HG02973 (cell line): ENCODE measurements around the gene FOLR1.

Experiments used
- ATAC-seq: cut with Tn5 transposase; IDR thresholded peaks from one replicate; pipeline ENCODE4 v1.9.1; 2021; ENCODE audit warnings: moderate library complexity; ENCODE audit not compliant: unreplicated experiment

FOLR1 gene

DNA sequence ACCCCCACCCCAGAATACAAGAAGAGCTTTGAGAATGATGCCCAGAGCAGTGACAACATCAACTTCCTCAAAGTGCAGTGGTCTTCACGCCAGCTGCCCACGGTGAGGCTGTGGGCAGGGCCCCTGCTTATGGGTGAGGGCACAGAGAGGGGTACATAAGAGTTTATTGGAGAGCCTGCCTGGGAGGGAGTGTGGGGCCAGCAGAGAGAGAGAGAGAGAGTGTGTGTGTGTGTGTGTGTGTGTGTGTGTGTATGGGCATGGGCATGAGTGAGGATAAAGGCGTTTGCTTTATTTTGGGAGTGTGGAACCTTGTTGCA, 42.5 kb downstream of the FOLR1 start:
- ATAC-seq: no peak

DNA sequence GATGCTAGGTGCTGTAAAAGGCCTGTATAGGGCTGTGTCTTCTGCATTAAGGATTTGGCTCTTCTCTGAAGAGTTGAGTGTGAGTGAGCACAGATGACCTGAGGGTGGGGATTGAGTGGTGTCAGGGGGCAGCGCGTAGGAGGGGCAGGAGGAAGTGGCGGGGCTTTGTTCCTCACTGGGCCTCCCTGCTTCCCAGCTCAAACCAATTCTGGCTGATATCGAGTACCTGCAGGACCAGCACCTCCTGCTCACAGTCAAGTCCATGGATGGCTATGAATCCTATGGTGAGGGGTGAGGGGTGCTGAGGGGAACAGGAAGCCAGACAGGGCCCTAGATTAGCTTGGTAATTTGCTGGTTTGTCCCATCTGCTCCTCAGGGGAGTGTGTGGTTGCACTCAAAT, 43.0 kb downstream of the FOLR1 start:
- ATAC-seq: no peak

- ATAC-seq: no peak
Measured at GRCh38 chr11:72235351-72236057, 43.6 kb downstream of the FOLR1 start.

GRCh38 chr11:72236083-72236697, 44.2 kb downstream of the FOLR1 start:
- no peak for ATAC-seq

- no peak for ATAC-seq
Measured at GRCh38 chr11:72236774-72237111, 44.8 kb downstream of the FOLR1 start.

- no peak for ATAC-seq
Measured at GRCh38 chr11:72237112-72237931, 45.4 kb downstream of the FOLR1 start.

GRCh38 chr11:72238040-72238450, 46.1 kb downstream of the FOLR1 start:
- no peak for ATAC-seq

- ATAC-seq: no peak
Measured at GRCh38 chr11:72238492-72239312, 46.8 kb downstream of the FOLR1 start.

- no peak for ATAC-seq
Measured at GRCh38 chr11:72239313-72239848, 47.4 kb downstream of the FOLR1 start.

GRCh38 chr11:72239849-72240460, 48.0 kb downstream of the FOLR1 start:
- no peak for ATAC-seq

GRCh38 chr11:72240461-72241290, 48.7 kb downstream of the FOLR1 start:
- no peak for ATAC-seq

DNA sequence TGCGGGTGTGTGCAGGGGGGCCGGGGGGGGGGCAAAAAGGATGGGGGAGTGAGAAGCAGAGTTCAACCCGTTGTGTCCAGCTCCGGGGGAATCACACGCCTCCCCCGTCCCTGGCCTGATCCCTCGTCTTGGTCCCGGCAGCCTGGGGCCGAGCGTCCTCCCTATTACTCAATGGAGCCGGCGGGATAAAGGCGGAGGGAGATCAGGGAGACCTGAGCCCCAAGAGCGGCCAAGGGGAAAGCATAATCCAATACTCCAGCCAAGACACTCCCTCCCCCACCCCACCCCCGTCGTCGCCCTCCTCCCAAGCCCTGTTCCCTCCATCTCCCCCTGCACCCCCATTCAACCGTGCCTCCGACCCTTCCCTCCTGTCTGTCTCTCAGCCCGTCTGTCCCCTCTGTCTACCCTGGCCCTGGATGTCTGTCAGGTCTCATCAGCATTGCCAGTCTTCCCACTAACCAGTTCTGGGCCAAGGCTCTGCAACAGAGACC, 49.4 kb downstream of the FOLR1 start:
- no peak for ATAC-seq

DNA sequence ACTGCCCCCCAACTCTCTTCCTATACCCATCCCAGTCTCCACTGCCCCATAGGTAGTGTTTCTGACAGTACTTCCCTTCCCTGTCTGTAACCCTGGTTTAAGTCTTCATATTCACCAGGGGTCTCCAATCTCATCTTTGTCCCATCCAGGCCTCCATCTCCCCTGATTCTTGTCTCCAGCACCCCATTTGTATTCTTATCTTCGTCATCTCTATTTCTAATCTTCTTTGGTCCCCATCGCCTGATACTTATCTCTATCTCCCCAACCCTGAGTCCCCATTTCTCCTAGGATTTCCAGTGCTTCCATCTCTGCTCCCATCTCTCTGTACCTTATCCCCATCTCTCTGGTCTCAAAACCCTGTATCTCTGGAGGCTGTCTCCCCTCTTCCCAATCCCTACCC, 50.2 kb downstream of the FOLR1 start:
- ATAC-seq: no peak

DNA sequence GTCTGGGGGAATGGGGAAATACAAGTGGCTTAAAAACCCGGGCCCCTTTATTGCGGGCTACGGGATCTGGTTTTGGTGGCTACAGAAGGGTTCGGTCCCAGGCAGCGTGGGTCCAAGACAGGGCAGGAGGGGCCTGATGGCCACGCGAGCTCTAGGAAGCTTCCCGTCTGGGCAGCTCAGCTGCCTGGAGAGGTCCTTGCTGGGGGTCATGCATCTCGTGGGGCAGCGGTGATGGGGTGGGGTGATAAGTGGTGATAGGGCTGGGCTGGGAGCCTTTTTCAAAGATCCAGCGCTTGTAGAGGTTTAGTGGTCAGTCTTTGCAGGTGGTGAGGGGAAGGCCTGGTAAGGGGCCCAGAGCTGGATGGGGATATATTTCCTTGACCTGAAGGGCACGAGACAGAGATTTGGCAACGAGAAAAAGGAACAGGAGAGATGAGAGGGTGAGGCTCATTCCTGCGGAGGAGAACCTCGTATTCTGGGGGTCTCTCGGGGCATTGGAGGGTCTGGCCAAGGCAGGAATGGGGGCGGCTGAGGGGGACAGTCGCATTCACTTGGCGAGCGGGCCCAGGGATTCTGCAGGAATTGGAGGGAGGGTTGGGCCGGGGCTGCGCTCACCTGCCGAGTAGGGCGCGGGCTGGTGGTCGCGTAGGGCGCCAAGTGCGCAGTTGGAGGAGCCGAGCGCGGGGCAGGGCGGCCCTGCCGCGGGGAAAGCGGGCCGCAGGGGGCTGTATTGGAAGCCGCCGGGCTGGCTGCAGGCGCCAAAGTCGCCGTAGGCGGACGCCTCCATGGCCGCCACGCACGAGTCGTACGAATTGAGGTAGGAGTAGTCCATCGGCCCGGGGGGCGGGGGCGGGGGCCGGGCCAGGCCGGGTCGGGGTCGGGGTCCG, 51.5 kb downstream of the FOLR1 start:
- no peak for ATAC-seq

DNA sequence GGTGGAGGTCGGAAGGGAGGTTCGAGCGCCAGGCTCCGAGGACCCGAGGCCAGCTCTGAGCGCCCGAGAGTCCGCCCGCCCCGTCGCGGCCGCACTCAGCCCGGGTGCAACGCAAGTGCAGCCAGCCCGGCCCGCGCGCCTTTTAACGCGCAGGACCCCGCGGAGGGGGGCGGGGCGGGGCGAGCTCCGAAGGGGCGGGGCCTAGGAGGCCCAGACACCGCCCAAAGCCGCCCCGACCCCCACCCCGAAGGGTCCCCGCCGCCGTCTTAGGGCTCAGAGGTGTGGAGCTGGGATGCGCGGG, 52.1 kb downstream of the FOLR1 start, which contains the start of gene PHOX2A:
PHOX2A (minus strand) TSS at position 117 of the 301 bp plus-strand sequence. CDS start 172 bp downstream, outside the sequence.
- ATAC-seq: no peak

DNA sequence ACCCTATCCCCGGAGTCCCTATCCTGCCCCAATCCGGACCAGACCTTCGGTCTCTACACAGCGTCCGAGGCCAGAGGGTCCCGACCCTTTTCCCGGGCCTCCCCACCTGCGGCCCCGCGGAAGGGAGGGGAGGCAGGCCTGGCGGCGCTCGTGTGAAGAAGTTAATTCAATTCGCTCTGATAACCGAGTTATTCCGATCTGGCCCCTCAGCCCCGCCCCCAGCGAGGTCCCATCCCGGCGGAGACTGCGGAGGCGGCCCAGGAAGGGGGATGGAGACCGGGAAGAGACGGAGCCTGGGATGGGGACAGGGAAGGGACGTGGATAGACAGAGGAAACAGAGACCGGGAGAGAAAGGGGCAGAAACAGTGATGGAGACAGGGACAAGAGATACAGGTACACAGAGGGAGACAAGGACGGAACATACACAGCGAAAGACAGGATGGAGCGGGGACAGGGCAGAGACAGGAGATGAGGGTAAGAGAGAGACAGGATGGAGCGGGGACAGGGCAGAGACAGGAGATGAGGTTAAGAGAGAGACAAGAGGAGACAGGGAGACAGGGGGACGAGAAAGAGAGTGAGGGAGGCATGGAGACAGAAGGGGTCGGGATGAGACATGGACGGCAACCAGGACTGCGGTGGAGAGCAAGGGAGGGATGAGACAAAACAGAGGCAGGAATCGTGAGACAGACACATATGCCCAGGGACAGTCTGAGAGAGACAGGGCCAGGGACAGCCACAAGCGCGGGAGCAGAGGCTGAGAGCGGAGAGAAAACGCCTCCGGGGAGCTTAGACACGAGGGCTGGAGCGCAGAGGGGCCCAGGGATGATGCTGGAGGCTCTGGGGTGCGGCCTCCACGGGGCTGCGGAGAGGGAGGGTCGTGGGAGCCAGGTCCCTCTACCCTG, 52.7 kb downstream of the FOLR1 start:
- no peak for ATAC-seq

- ATAC-seq: no peak
Measured at GRCh38 chr11:72245263-72245816, 53.4 kb downstream of the FOLR1 start.
